ENCODE measurements around the gene RSPRY1.

RSPRY1 gene

GRCh38 chr16:57156351-57156703 lies 29.8 kb upstream of the RSPRY1 start:
- no peak for TF ChIP-seq CTCF (conservative IDR thresholded peaks at IDR 0.05)
- peak overlapping the region; percentile 54 for H3K27ac ChIP-seq

GRCh38 chr16:57157533-57157932 lies 28.6 kb upstream of the RSPRY1 start:
- no peak overlapping the region; the same call in 1 of the 2 replicates for H3K27ac ChIP-seq
- no peak for TF ChIP-seq CTCF (conservative IDR thresholded peaks at IDR 0.05)

GRCh38 chr16:57159447-57159846 lies 26.7 kb upstream of the RSPRY1 start:
- no peak for TF ChIP-seq CTCF (conservative IDR thresholded peaks at IDR 0.05)
- H3K27ac ChIP-seq, result no peak overlapping the region

- TF ChIP-seq CTCF (conservative IDR thresholded peaks at IDR 0.05), result no peak
- H3K27ac ChIP-seq, result no peak overlapping the region
These were observed 22.3 kb upstream of the RSPRY1 start for GRCh38 chr16:57163842-57164241.

- TF ChIP-seq CTCF (conservative IDR thresholded peaks at IDR 0.05), result no peak
- no peak overlapping the region for H3K27ac ChIP-seq
These were observed 20.6 kb upstream of the RSPRY1 start for GRCh38 chr16:57165483-57165882.

- no peak overlapping the region for H3K27ac ChIP-seq
These were observed 20.2 kb upstream of the RSPRY1 start for GRCh38 chr16:57165938-57166337.

GRCh38 chr16:57166451-57166850 lies 19.7 kb upstream of the RSPRY1 start:
- TF ChIP-seq CTCF (conservative IDR thresholded peaks at IDR 0.05), result no peak
- no peak overlapping the region for H3K27ac ChIP-seq

More at GRCh38 chr16:57165938-57166337, 20.2 kb upstream of the RSPRY1 start:
- TF ChIP-seq CTCF (conservative IDR thresholded peaks at IDR 0.05), result no peak

GRCh38 chr16:57166951-57167350 lies 19.2 kb upstream of the RSPRY1 start:
- no peak overlapping the region for H3K27ac ChIP-seq
- no peak for TF ChIP-seq CTCF (conservative IDR thresholded peaks at IDR 0.05)

Measured in VCaP (cell line).